ENCODE measurements around the gene ZNF664.

GRCh38 chr12:123936471-123936870 is 36.5 kb upstream of the ZNF664 start:
- TF ChIP-seq CTCF (IDR thresholded peaks at IDR 0.05) = no peak
- TF ChIP-seq POLR2A (IDR thresholded peaks at IDR 0.05) = no peak
